ENCODE data around the gene DIP2A. TPM values are rescaled to one million over a fixed set of nuclear protein-coding genes. Genes with fewer than 3 reads are reported as not detected.

The DIP2A gene
- total and polyA plus RNA-seq, 2 experiments from 2014 or later, result 18.5 to 36.3 TPM

DNA sequence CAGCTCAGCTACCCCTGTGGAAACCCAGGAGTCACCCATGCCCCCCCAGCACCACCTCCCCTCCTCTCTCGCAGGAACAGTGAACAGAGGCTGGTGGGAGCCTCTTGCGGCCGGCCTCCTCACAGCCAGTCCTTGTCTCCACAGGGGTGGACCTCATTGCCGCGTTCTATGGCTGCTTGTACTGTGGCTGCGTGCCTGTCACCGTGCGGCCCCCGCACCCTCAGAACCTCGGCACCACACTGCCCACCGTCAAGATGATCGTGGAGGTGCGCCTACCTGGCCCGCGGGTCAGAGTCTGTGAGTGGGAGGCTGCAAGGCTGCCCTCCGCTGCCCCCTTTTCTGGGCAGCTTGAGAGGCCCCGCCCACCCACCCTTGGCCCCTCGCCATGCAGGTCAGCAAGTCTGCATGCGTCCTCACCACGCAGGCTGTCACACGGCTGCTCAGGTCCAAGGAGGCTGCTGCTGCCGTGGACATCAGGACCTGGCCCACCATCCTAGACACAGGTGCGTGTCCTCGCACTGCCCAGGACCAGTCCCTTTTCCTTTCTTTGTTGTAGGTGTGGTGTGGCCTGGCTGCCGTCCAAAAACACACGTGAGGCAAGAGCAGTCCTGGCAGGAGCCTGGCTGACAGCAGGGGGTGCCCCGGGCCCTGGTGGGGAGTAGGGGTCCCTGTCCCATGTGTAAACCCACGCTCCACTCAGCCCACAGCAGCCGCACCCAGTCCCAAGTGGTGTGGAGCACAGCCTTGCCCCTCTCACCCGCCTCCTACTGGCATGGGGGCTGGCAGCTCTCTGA is 95.9 kb downstream of the DIP2A start:
- no peaks in the 10 kb centered on the region for H3K4me1 ChIP-seq (ENCODE audit: insufficient read depth)
- TF ChIP-seq NANOG (IDR thresholded peaks at IDR 0.05; ENCODE audit: borderline replicate concordance) (no peak), POLR2AphosphoS5 (IDR thresholded peaks at IDR 0.05; ENCODE audit: low read depth) (no peak), EZH2 (IDR thresholded peaks at IDR 0.05; ENCODE audit: low read depth, unreplicated experiment) (no peak), STAT1 (IDR thresholded peaks at IDR 0.05; ENCODE audit: unreplicated experiment) (no peak), CREB1 (CRISPR knock-in tag; IDR thresholded peaks at IDR 0.05; ENCODE audit: low read depth) (no peak)
- TF ChIP-seq, protein P1, sequence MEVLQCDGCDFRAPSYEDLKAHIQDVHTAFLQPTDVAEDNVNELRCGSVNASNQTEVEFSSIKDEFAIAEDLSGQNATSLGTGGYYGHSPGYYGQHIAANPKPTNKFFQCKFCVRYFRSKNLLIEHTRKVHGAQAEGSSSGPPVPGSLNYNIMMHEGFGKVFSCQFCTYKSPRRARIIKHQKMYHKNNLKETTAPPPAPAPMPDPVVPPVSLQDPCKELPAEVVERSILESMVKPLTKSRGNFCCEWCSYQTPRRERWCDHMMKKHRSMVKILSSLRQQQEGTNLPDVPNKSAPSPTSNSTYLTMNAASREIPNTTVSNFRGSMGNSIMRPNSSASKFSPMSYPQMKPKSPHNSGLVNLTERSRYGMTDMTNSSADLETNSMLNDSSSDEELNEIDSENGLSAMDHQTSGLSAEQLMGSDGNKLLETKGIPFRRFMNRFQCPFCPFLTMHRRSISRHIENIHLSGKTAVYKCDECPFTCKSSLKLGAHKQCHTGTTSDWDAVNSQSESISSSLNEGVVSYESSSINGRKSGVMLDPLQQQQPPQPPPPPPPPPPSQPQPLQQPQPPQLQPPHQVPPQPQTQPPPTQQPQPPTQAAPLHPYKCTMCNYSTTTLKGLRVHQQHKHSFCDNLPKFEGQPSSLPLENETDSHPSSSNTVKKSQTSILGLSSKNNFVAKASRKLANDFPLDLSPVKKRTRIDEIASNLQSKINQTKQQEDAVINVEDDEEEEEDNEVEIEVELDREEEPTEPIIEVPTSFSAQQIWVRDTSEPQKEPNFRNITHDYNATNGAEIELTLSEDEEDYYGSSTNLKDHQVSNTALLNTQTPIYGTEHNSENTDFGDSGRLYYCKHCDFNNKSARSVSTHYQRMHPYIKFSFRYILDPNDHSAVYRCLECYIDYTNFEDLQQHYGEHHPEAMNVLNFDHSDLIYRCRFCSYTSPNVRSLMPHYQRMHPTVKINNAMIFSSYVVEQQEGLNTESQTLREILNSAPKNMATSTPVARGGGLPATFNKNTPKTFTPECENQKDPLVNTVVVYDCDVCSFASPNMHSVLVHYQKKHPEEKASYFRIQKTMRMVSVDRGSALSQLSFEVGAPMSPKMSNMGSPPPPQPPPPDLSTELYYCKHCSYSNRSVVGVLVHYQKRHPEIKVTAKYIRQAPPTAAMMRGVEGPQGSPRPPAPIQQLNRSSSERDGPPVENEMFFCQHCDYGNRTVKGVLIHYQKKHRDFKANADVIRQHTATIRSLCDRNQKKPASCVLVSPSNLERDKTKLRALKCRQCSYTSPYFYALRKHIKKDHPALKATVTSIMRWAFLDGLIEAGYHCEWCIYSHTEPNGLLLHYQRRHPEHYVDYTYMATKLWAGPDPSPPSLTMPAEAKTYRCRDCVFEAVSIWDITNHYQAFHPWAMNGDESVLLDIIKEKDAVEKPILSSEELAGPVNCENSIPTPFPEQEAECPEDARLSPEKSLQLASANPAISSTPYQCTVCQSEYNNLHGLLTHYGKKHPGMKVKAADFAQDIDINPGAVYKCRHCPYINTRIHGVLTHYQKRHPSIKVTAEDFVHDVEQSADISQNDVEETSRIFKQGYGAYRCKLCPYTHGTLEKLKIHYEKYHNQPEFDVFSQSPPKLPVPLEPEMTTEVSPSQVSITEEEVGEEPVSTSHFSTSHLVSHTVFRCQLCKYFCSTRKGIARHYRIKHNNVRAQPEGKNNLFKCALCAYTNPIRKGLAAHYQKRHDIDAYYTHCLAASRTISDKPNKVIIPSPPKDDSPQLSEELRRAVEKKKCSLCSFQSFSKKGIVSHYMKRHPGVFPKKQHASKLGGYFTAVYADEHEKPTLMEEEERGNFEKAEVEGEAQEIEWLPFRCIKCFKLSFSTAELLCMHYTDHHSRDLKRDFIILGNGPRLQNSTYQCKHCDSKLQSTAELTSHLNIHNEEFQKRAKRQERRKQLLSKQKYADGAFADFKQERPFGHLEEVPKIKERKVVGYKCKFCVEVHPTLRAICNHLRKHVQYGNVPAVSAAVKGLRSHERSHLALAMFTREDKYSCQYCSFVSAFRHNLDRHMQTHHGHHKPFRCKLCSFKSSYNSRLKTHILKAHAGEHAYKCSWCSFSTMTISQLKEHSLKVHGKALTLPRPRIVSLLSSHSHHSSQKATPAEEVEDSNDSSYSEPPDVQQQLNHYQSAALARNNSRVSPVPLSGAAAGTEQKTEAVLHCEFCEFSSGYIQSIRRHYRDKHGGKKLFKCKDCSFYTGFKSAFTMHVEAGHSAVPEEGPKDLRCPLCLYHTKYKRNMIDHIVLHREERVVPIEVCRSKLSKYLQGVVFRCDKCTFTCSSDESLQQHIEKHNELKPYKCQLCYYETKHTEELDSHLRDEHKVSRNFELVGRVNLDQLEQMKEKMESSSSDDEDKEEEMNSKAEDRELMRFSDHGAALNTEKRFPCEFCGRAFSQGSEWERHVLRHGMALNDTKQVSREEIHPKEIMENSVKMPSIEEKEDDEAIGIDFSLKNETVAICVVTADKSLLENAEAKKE (CRISPR knock-in tag; IDR thresholded peaks at IDR 0.05), result no peak
- DNase-seq (ENCODE audit: low spot score), result no peak
- H3F3A ChIP-seq (replicated peaks; ENCODE audit: low read depth), result no peaks in the 10 kb centered on the region
- no peaks in the 10 kb centered on the region for H4K20me1 ChIP-seq (replicated peaks; ENCODE audit: insufficient read depth)
- H3K9me3 Mint-ChIP-seq, result no peaks in the 10 kb centered on the region
- no peak overlapping the region for H3K4me2 ChIP-seq
- H3K27me3 ChIP-seq (ENCODE audit: insufficient read depth), result no peaks in the 10 kb centered on the region
- no peaks in the 10 kb centered on the region for H3K9me2 ChIP-seq (ENCODE audit: insufficient read depth)
- H3K36me3 ChIP-seq (ENCODE audit: insufficient read depth), result no peaks in the 10 kb centered on the region
- no peak overlapping the region; the same call in 1 of the 2 replicates for H3K27ac Mint-ChIP-seq
- H3K4me3 ChIP-seq, result no peak overlapping the region
- no peak for ATAC-seq
- no peak overlapping the region for H3K27ac ChIP-seq (ENCODE audit: low read depth)
- no peaks in the 10 kb centered on the region; the same call in 2 of the 3 replicates for H3K4me1 Mint-ChIP-seq
- no peaks in the 10 kb centered on the region for H3K79me2 ChIP-seq (replicated peaks; ENCODE audit: insufficient read depth)
- no peak overlapping the region for H3K4me3 Mint-ChIP-seq
- H3K27me3 Mint-ChIP-seq (ENCODE audit: insufficient read depth, low read depth, poor library complexity), result peaks cover 6% of the 10 kb centered on the region
- H3K36me3 Mint-ChIP-seq (ENCODE audit: low read depth), result peaks cover 17% of the 10 kb centered on the region; the same call in 2 of the 3 replicates
- no peak overlapping the region for H2AFZ ChIP-seq

Data from GM23338 (cell line).